PC-3 (cell line): ENCODE results near the gene BZW1. TPM values are rescaled to one million over a fixed set of nuclear protein-coding genes. Genes with fewer than 3 reads are reported as not detected.

Source experiments
- ATAC-seq: fragments of 200-7000 bp; cut with Tn5 transposase; 2 replicates; pipeline ENCODE4 v1.9.1; 2020; ENCODE audit warnings: mild to moderate bottlenecking, moderate library complexity
- BruUV-seq: library from RNA; stranded (reverse); fragments of 400-500 nt; replicated peaks from 2 replicates; lab custom pipeline; 2021; lab: Mats Ljungman, UMichigan
- CTCF ChIA-PET: fragments of 300-600 bp; sonication (Branson Sonifier 250); formaldehyde crosslinking; loops from one replicate; lab custom pipeline; 2022; ENCODE audit warnings: antibody characterized with exemption; lab: Charles Lee
- POLR2A ChIA-PET: fragments of 300-600 bp; sonication (Branson Sonifier 250); formaldehyde crosslinking; loops from one replicate; lab custom pipeline; 2022; ENCODE audit warnings: antibody characterized with exemption; ENCODE audit not compliant: unreplicated experiment; lab: Charles Lee
- DNase-seq: peaks from one replicate; pipeline ENCODE4 v3.0.0-alpha.2; 2015
- H2AFZ ChIP-seq: fragments of 300-600 bp; sonication (generic); 2 replicates; pipeline ENCODE4 v1.6.0; 2016; ENCODE audit warnings: antibody characterized with exemption, low read length
- H3F3A ChIP-seq: fragments of 300-600 bp; sonication (generic); one replicate; pipeline ENCODE4 v1.6.0; 2017; ENCODE audit warnings: antibody characterized with exemption, low read length, control low read depth, mild to moderate bottlenecking; ENCODE audit not compliant: unreplicated experiment
- H3K27ac ChIP-seq: fragments of 300-600 bp; sonication (generic); 2 replicates; pipeline ENCODE4 v1.5.1; 2016; ENCODE audit warnings: mild to moderate bottlenecking, low read length
- H3K27me3 ChIP-seq: fragments of 300-600 bp; sonication (generic); 2 replicates; pipeline ENCODE4 v1.6.1; 2016; ENCODE audit warnings: low read length, mixed read lengths
- H3K36me3 ChIP-seq: fragments of 300-600 bp; sonication (generic); 2 replicates; pipeline ENCODE4 v1.6.1; 2016; ENCODE audit warnings: low read depth, mixed run types, low read length, mixed read lengths
- H3K4me1 ChIP-seq: fragments of 300-600 bp; sonication (generic); 2 replicates; pipeline ENCODE4 v1.5.1; 2016; ENCODE audit warnings: low read length; ENCODE audit not compliant: insufficient read depth
- H3K4me2 ChIP-seq: fragments of 300-600 bp; sonication (generic); 2 replicates; pipeline ENCODE4 v1.6.0; 2016; ENCODE audit warnings: low read length
- H3K4me3 ChIP-seq: fragments of 300-600 bp; sonication (generic); 2 replicates; pipeline ENCODE4 v1.5.1; 2016; ENCODE audit warnings: mild to moderate bottlenecking, low read length, mixed read lengths
- H3K79me2 ChIP-seq: fragments of 300-600 bp; sonication (generic); 2 replicates; pipeline ENCODE4 v1.6.1; 2017; ENCODE audit warnings: low read length, mixed read lengths
- H3K9ac ChIP-seq: fragments of 300-600 bp; sonication (generic); 2 replicates; pipeline ENCODE4 v1.6.0; 2016; ENCODE audit warnings: mild to moderate bottlenecking, low read length
- H3K9me2 ChIP-seq: fragments of 300-600 bp; sonication (generic); replicated peaks from 2 replicates; pipeline ENCODE4 v1.6.1; 2016; ENCODE audit warnings: mixed run types, low read length, mixed read lengths
- H3K9me3 ChIP-seq: fragments of 300-600 bp; sonication (generic); 2 replicates; pipeline ENCODE4 v1.6.1; 2016; ENCODE audit warnings: low read length, mixed read lengths
- H4K20me1 ChIP-seq: fragments of 300-600 bp; sonication (generic); 2 replicates; pipeline ENCODE4 v1.6.1; 2016; ENCODE audit warnings: low read length, mixed read lengths
- CTCF ChIP-seq: fragments of 300-600 bp; sonication (generic); conservative IDR thresholded peaks from 2 replicates; pipeline ENCODE4 v1.5.1; 2017; ENCODE audit warnings: antibody characterized with exemption, low read depth, mild to moderate bottlenecking, low read length
- EZH2 ChIP-seq: fragments of 300-600 bp; sonication (generic); IDR thresholded peaks from one replicate; pipeline ENCODE4 v1.6.1; 2017; ENCODE audit warnings: antibody characterized with exemption, mild to moderate bottlenecking, low read length; ENCODE audit not compliant: unreplicated experiment
- EZH2phosphoT487 ChIP-seq: fragments of 300-600 bp; sonication (generic); IDR thresholded peaks from 2 replicates; pipeline ENCODE4 v1.6.1; 2018; ENCODE audit warnings: mild to moderate bottlenecking, antibody characterized with exemption, low read length, borderline replicate concordance
- intact Hi-C: fragments of 100-400 bp; cut with micrococcal nuclease; formaldehyde crosslinking; loops from 2 replicates; pipeline ENCODE4 v1.9.0; 2023
- total RNA-seq: library from RNA; depleted of rRNA; stranded (reverse); fragments of >200 nt; gene quantifications from 2 replicates; pipeline ENCODE4 v1.2.3, GENCODE V29; 2014

Gene BZW1
- total RNA-seq, 1 experiment from 2014 or later: 626 TPM

GRCh38 chr2:200843993-200844948, 32.6 kb downstream of the BZW1 start:
- no TSS peak for BruUV-seq
- DNase-seq (no peak), ATAC-seq (no peak)
- ChIA-PET CTCF (no interaction called here), POLR2A (no interaction called here)
- no peak for TF ChIP-seq CTCF
- TF ChIP-seq EZH2: no peak
- TF ChIP-seq EZH2phosphoT487: no peak
- Histone ChIP-seq H3K4me3 (no peak overlapping the region), H3K9me2 (no peaks in the 10 kb centered on the region), H3K4me1 (no peaks in the 10 kb centered on the region), H3K9me3 (no peaks in the 10 kb centered on the region), H3K79me2 (no peaks in the 10 kb centered on the region), H2AFZ (no peak overlapping the region), H3K27ac (no peak overlapping the region), H3K27me3 (no peaks in the 10 kb centered on the region), H3F3A (no peaks in the 10 kb centered on the region), H3K4me2 (no peak overlapping the region), H3K9ac (no peak overlapping the region), H3K36me3 (no peaks in the 10 kb centered on the region), H4K20me1 (no peaks in the 10 kb centered on the region)
- intact Hi-C loops: no loop called here

- no peaks in the 10 kb centered on the region for H3K79me2 ChIP-seq
- H3K4me3 ChIP-seq: no peak overlapping the region
- no peaks in the 10 kb centered on the region for H4K20me1 ChIP-seq
- intact Hi-C loops: no loop called here
- H3K4me1 ChIP-seq: no peaks in the 10 kb centered on the region
- BruUV-seq: no TSS peak
- ATAC-seq (no peak), DNase-seq (no peak)
- no peaks in the 10 kb centered on the region for H3K9me3 ChIP-seq
- no peaks in the 10 kb centered on the region for H3K36me3 ChIP-seq
- no peak overlapping the region for H3K4me2 ChIP-seq
- no peak overlapping the region for H2AFZ ChIP-seq
- H3K9me2 ChIP-seq: no peaks in the 10 kb centered on the region
- ChIA-PET CTCF (no interaction called here), POLR2A (interaction anchor here (0.5 kb wide), 1 partner anchor 110 kb away, joined by 3 read pairs; no protein-coding TSS in a partner anchor)
- H3F3A ChIP-seq: no peaks in the 10 kb centered on the region
- no peak overlapping the region for H3K9ac ChIP-seq
- no peak overlapping the region for H3K27ac ChIP-seq
- no peaks in the 10 kb centered on the region for H3K27me3 ChIP-seq
- TF ChIP-seq CTCF (no peak), EZH2phosphoT487 (no peak), EZH2 (no peak)
These were observed 33.5 kb downstream of the BZW1 start for GRCh38 chr2:200845194-200845593.
